HG02798 (cell line): Measurements from ENCODE around the gene ADD2.

ENCODE experiments used
- ATAC-seq: cut with Tn5 transposase; IDR thresholded peaks from one replicate; pipeline ENCODE4 v1.9.1; 2021; ENCODE audit warnings: mild to moderate bottlenecking; ENCODE audit not compliant: unreplicated experiment, poor library complexity

ADD2 gene

DNA sequence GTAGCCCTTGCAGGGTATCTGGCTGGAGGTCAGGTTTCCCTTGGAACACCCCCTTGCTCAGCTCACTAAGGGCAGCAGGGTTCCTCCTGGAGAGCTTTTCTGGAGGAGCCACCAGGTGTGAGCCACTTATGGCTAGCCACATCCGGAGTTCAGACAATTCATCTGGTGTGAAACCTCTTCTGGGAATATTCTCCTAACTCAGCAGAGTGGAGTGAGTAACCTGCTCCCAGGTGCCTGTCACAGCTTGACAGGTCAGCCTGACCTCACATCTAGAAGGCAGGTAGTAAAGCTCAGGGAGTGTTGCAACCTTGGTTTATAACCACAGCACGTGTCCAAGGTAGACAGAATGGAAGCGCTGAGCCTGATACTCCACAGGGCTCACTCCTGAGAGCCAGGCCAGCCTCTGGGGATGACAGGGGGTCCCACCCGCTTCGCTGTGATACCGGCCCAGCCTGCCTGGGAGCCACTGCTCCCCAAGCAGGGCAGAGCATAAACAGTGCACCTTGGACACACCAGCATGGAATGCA lies 151.8 kb downstream of the ADD2 start:
- no peak for ATAC-seq

- no peak for ATAC-seq
Measured at GRCh38 chr2:70615222-70615621, 152.8 kb downstream of the ADD2 start.

- ATAC-seq: no peak
Measured at GRCh38 chr2:70613521-70613920, 154.5 kb downstream of the ADD2 start.

DNA sequence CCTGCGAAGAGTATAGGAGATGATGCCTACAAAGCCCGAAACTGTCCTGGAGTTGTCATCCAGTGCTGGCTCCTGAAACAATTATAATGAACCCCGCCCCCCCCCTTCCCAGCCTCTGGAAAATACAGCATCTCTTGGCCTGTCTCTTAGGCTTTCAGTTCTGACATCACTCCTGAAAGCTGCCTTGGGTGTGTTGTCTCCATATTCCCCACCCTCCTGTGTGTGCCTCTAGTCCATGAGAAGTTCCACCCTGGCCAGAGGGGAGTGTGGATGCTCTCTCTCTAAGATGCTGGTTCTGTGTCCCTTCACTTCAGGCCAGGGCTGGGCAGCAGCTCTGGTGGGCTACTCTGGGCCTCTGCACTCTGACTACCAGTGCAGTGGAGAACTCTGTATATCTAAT lies 155.4 kb downstream of the ADD2 start:
- ATAC-seq: no peak

DNA sequence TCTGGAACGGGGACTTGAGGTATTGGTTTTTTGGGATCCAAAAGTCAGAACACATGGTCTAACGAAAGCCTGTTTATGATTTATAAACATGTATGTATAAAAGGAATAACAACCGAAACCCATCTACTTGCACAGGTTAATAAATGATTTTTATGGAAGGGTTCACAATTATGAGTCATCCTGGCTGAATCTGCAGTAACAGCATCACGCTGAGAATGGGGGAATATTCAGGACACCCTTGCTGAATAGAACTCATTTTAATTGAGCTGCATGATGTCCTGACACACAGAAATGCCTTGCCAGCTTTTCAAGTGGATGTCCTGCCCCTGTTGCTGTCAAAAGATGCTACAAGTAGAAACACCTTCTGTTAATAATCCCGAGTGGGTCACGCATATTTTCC lies 159.6 kb downstream of the ADD2 start:
- ATAC-seq: no peak

DNA sequence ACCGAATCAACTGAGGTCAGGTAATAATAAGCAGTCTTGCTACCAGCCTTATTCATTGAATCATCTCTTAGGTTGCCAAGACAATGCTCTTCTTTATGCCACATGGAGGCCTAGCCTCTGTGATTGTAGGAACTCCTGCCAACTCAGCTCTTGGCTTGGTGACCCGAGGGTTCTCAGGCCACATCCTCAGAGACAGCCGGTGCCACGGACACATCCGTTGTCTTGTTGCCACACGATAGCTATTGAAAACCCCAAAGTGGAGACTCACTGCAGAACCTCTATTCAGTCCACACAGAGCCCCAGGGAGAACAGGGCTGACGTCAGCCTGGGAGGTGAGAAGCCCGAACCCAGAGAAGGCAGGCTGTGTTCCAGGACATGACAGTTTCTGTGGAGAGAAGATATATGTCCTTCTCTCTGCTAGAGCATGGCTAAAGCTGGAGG lies 160.9 kb downstream of the ADD2 start:
- no peak for ATAC-seq
